ENCODE data around the gene ATG4B. TPM values are rescaled to one million over a fixed set of nuclear protein-coding genes. Genes with fewer than 3 reads are reported as not detected.

Gene ATG4B
- total RNA-seq, 2 donors from 2014 or later: 52.0 to 86.1 TPM

- Histone ChIP-seq H3K27me3 (replicated peaks; ENCODE audit: insufficient read depth) (no peaks in the 10 kb centered on the region), H3K36me3 (peaks cover 6% of the 10 kb centered on the region), H3K9me3 (no peaks in the 10 kb centered on the region), H3K4me3 (peak overlapping the region; percentile 84), H3K27ac (peak overlapping the region; percentile 93 to 97), H3K4me1 (ENCODE audit: control insufficient read depth in 1 of 2, low read depth in 2 of 2) (peaks cover 12 to 14% of the 10 kb centered on the region in 2 donors)
- ATAC-seq (ENCODE audit: insufficient number of reproducible peaks, low FRiP score, low read depth) (no peak), DNase-seq (ENCODE audit: low spot score) (no peak)
- TF ChIP-seq CTCF (IDR thresholded peaks at IDR 0.05): peak; percentile 42
Observed at GRCh38 chr2:241701149-241701398, 63.6 kb downstream of the ATG4B start.

- DNase-seq (ENCODE audit: low spot score) (peak; percentile 81), ATAC-seq (ENCODE audit: insufficient number of reproducible peaks, low FRiP score, low read depth) (peak; percentile 93)
- no peaks in the 10 kb centered on the region for H3K9me3 ChIP-seq
- TF ChIP-seq CTCF (IDR thresholded peaks at IDR 0.05): no peak
- H3K36me3 ChIP-seq: peaks cover 11% of the 10 kb centered on the region
- H3K4me1 ChIP-seq (ENCODE audit: control insufficient read depth in 1 of 2, low read depth in 2 of 2): peaks cover 12 to 14% of the 10 kb centered on the region in 2 donors
- H3K4me3 ChIP-seq: peak within 1 kb of the TSS; percentile 84
- H3K27me3 ChIP-seq (replicated peaks; ENCODE audit: insufficient read depth): no peaks in the 10 kb centered on the region
- H3K27ac ChIP-seq: peak within 1 kb of the TSS; percentile 93 to 97
Observed at GRCh38 chr2:241701399-241702154, 64.1 kb downstream of the ATG4B start, which contains the start of gene ING5. ING5 (plus strand) TSS chr2:241702039; CDS start chr2:241702066, 27 bp downstream.

DNA sequence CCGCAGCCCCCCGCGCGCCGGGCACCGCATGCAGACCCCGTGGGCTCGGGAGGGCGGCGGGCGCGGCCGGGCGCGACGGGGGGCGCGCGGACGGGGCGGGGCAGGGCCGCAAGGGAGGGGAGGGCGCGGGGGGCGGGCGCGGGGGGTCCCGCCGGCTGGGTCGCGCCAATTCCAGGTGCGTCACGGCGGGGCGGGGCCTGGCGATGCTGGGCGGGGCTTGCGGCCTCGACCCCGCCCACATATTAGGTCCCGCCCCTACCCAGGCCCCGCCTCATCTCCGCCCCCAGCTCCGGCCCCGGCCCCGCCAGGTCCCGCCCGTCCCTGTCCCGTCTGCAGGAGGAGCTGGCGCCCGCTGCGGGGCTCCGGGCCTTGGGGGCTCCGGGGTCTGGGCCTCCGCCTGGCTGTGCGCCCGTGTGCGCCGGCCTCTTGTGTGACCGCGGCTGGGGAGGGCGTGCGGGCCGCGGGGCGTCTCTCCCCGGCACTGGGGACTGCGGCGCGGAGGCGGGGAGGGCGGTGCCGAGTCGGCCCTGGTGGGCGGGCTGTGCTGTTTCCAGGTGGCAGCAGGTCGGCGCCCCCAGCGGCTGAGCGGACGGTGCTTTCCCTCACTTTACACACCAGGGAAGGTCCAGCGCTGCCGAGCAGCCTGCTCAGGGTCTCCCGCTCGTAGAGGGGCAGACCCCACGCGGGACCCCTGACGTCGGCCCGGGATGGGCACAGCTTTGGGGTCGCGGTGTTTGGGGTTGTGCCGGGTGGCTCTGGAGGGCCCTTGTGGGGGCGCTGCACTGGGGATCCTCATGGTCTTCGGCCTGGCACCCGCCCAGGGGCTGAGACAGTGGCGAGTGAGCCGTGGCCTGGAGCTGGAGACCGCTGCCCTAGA, 64.9 kb downstream of the ATG4B start:
- Histone ChIP-seq H3K4me1 (ENCODE audit: control insufficient read depth in 1 of 2, low read depth in 2 of 2) (peaks cover 12 to 14% of the 10 kb centered on the region in 2 donors), H3K9me3 (no peaks in the 10 kb centered on the region), H3K4me3 (peak overlapping the region; percentile 84), H3K27me3 (replicated peaks; ENCODE audit: insufficient read depth) (no peaks in the 10 kb centered on the region), H3K27ac (peak overlapping the region; percentile 93 to 97), H3K36me3 (peaks cover 19% of the 10 kb centered on the region)
- DNase-seq (ENCODE audit: low spot score) (peak; percentile 29), ATAC-seq (ENCODE audit: insufficient number of reproducible peaks, low FRiP score, low read depth) (peak; percentile 79)
- TF ChIP-seq CTCF (IDR thresholded peaks at IDR 0.05): peak; percentile 27

GRCh38 chr2:241703032-241703604, 65.6 kb downstream of the ATG4B start:
- Histone ChIP-seq H3K27me3 (replicated peaks; ENCODE audit: insufficient read depth) (no peaks in the 10 kb centered on the region), H3K4me3 (peak overlapping the region; percentile 84), H3K4me1 (ENCODE audit: control insufficient read depth in 1 of 2, low read depth in 2 of 2) (peaks cover 12 to 14% of the 10 kb centered on the region in 2 donors), H3K9me3 (no peaks in the 10 kb centered on the region), H3K36me3 (peaks cover 24% of the 10 kb centered on the region), H3K27ac (peak overlapping the region; percentile 33 to 68)
- no peak for DNase-seq (ENCODE audit: low spot score)
- ATAC-seq (ENCODE audit: insufficient number of reproducible peaks, low FRiP score, low read depth): no peak
- TF ChIP-seq CTCF (IDR thresholded peaks at IDR 0.05): no peak

DNA sequence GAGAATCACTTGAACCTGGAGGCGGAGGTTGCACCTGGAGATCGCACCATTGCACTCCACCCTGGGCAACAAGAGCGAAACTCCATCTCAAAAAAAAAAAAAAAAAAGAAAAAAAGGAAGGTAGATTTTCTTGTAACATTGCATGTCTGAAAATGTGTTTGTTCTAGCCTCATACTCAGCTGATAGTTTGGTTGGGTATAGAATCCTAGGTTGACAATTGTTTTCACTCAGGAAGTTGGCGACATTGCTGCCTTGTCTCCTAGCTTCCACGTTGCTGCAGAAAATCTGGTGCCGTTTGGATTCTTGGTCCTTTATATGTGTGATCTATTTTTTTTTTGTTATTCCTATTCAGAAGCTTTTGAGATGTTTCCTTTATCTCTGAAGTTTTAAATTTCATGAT, 69.0 kb downstream of the ATG4B start:
- Histone ChIP-seq H3K9me3 (no peaks in the 10 kb centered on the region), H3K27ac (no peak overlapping the region), H3K27me3 (replicated peaks; ENCODE audit: insufficient read depth) (no peaks in the 10 kb centered on the region), H3K4me1 (ENCODE audit: control insufficient read depth in 1 of 2, low read depth in 2 of 2) (peaks cover 8 to 12% of the 10 kb centered on the region in 2 donors), H3K36me3 (peaks cover 42% of the 10 kb centered on the region), H3K4me3 (no peak overlapping the region)
- no peak for TF ChIP-seq CTCF (IDR thresholded peaks at IDR 0.05)
- ATAC-seq (ENCODE audit: insufficient number of reproducible peaks, low FRiP score, low read depth) (no peak), DNase-seq (ENCODE audit: low spot score) (no peak)
